ENCODE results near the gene KANK4. TPM values are rescaled to one million over a fixed set of nuclear protein-coding genes. Genes with fewer than 3 reads are reported as not detected.

Gene KANK4
- total RNA-seq, 4 donors from 2014 or later, result 28.5 to 48.2 (median 45.7) TPM

DNA sequence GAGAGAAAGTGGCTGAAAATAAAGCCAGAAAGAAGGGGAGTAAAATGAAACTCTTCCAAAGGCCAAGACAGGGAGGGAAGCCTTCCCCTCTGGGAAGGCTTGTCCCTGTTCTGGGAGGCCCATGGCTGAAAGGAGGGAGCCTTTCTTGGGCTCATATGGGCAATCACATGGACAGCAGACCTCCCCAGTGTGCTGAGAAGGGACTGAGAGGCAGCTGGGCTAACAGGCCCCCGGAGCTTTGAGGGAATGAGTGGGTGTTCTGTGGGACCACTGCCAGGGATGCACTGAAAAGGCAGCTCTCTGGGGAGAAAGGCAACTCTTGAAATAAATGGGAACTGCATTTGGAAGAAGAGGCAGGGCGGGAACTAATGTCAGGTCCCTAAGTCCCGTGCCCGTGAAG lies 39.1 kb downstream of the KANK4 start:
- H3K4me1 ChIP-seq, result peaks cover 0 to 54% (median 8%) of the 10 kb centered on the region in 4 donors
- H3K4me3 ChIP-seq, result no peak overlapping the region
- peak overlapping the region in 2 of 4 donors; percentile 18 to 75 for H3K27ac ChIP-seq
- DNase-seq (ENCODE audit: low spot score in 2 of 2), result no peak
- H3K36me3 ChIP-seq, result peaks cover 0 to 29% (median 0%) of the 10 kb centered on the region in 3 donors
- TF ChIP-seq EP300 (IDR thresholded peaks at IDR 0.05), result no peak
- TF ChIP-seq POLR2A (IDR thresholded peaks at IDR 0.05), result no peak
- TF ChIP-seq, protein P1, sequence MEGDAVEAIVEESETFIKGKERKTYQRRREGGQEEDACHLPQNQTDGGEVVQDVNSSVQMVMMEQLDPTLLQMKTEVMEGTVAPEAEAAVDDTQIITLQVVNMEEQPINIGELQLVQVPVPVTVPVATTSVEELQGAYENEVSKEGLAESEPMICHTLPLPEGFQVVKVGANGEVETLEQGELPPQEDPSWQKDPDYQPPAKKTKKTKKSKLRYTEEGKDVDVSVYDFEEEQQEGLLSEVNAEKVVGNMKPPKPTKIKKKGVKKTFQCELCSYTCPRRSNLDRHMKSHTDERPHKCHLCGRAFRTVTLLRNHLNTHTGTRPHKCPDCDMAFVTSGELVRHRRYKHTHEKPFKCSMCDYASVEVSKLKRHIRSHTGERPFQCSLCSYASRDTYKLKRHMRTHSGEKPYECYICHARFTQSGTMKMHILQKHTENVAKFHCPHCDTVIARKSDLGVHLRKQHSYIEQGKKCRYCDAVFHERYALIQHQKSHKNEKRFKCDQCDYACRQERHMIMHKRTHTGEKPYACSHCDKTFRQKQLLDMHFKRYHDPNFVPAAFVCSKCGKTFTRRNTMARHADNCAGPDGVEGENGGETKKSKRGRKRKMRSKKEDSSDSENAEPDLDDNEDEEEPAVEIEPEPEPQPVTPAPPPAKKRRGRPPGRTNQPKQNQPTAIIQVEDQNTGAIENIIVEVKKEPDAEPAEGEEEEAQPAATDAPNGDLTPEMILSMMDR (IDR thresholded peaks at IDR 0.05), result no peak
- WGBS, 2 donors, result 30 to 49% methylated on average over 4 of the region's 4 CpGs
- H3K27me3 ChIP-seq, result no peaks in the 10 kb centered on the region
- H3K9me3 ChIP-seq, result peaks cover 0 to 5% (median 0%) of the 10 kb centered on the region in 4 donors

DNA sequence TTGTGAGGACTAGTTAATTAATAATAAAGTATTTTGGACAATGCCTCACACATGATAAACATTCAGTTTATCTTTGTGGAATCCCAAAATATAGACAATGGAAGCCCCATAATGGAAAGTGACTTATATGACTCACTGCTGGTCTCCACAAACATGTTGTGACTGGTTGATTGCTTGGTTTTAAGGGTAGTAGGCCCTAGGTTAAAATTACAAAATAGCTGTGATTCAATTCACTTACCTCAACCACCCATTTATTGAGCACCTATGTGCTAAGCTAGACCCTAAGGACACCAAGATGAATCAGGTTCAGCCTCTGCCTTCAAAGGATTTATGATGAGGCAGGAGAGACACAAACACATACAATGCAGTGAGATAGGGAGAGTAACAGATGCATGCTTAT lies 42.4 kb downstream of the KANK4 start:
- no peaks in the 10 kb centered on the region for H3K27me3 ChIP-seq
- H3K4me3 ChIP-seq, result no peak overlapping the region
- no peak for DNase-seq (ENCODE audit: low spot score in 2 of 2)
- peaks cover 0 to 5% (median 0%) of the 10 kb centered on the region in 4 donors for H3K9me3 ChIP-seq
- TF ChIP-seq, protein P1 (IDR thresholded peaks at IDR 0.05), result no peak
- TF ChIP-seq POLR2A (IDR thresholded peaks at IDR 0.05), result no peak
- no peak for TF ChIP-seq EP300 (IDR thresholded peaks at IDR 0.05)
- H3K27ac ChIP-seq, result no peak overlapping the region
- peaks cover 0 to 43% (median 0%) of the 10 kb centered on the region in 3 donors for H3K36me3 ChIP-seq
- H3K4me1 ChIP-seq, result peaks cover 0 to 42% (median 4%) of the 10 kb centered on the region in 4 donors

- Histone ChIP-seq H3K27ac (peak overlapping the region in 1 of 4 donors; percentile 38), H3K27me3 (no peaks in the 10 kb centered on the region), H3K9me3 (peaks cover 0 to 5% (median 0%) of the 10 kb centered on the region in 4 donors), H3K4me3 (no peak overlapping the region), H3K4me1 (peaks cover 0 to 42% (median 6%) of the 10 kb centered on the region in 4 donors), H3K36me3 (peaks cover 0 to 31% (median 0%) of the 10 kb centered on the region in 3 donors)
- DNase-seq (ENCODE audit: low spot score in 2 of 2), result no peak
- WGBS, 2 donors, result 81 to 84% methylated on average over 10 to 12 of the region's 14 CpGs
- TF ChIP-seq EP300 (IDR thresholded peaks at IDR 0.05), result no peak
- TF ChIP-seq, protein P1 (IDR thresholded peaks at IDR 0.05), result no peak
- no peak for TF ChIP-seq POLR2A (IDR thresholded peaks at IDR 0.05)
Measured at GRCh38 chr1:62274496-62275485, 44.4 kb downstream of the KANK4 start.

DNA sequence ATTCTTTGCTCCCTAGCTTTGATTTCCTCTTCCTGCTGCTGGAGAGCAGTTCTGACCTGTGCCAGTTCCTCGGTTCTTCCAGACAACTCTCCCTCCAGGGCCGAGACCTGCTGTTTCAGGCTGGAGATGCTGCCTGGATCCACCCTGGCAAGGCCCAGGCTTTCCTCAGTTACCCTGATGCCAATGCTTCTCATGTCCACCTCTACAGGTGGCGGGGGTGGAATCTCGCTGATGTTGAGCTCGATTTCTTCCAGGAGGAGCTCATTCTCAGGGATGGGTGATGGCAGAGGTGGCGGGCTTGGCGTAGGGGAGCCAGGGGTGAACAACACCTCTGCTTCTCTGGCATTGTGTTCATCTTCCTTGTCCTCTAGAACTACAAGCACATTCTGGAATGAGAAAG lies 45.3 kb downstream of the KANK4 start:
- H3K9me3 ChIP-seq, result peaks cover 0 to 5% (median 0%) of the 10 kb centered on the region in 4 donors
- H3K27me3 ChIP-seq, result no peaks in the 10 kb centered on the region
- peaks cover 0 to 34% (median 6%) of the 10 kb centered on the region in 4 donors for H3K4me1 ChIP-seq
- H3K4me3 ChIP-seq, result no peak overlapping the region
- no peak for DNase-seq (ENCODE audit: low spot score in 2 of 2)
- TF ChIP-seq POLR2A (IDR thresholded peaks at IDR 0.05), result no peak
- no peak for TF ChIP-seq EP300 (IDR thresholded peaks at IDR 0.05)
- TF ChIP-seq, protein P1 (IDR thresholded peaks at IDR 0.05), result no peak
- peak overlapping the region in 1 of 4 donors; percentile 38 for H3K27ac ChIP-seq
- 99% methylated on average over 7 of the region's 7 CpGs for WGBS, 2 donors
- H3K36me3 ChIP-seq, result peaks cover 0 to 32% (median 0%) of the 10 kb centered on the region in 3 donors
